GM18498 (cell line): ENCODE results near the gene C14orf93.

Source experiments
- ATAC-seq: cut with Tn5 transposase; IDR thresholded peaks from one replicate; pipeline ENCODE4 v1.9.1; 2021; ENCODE audit warnings: mild to moderate bottlenecking, moderate library complexity; ENCODE audit not compliant: unreplicated experiment

C14orf93 gene

GRCh38 chr14:23009939-23010726 lies at the start of gene C14orf93:
Gene C14orf93 (minus strand): TSS chr14:23010143. CDS start chr14:22999023, 11,120 bp downstream.
- ATAC-seq, result peak; percentile 42

GRCh38 chr14:23058654-23059504 lies 48.9 kb upstream of the C14orf93 start:
- no peak for ATAC-seq

GRCh38 chr14:23057757-23058653 lies 48.1 kb upstream of the C14orf93 start:
- peak; percentile 67 for ATAC-seq

DNA sequence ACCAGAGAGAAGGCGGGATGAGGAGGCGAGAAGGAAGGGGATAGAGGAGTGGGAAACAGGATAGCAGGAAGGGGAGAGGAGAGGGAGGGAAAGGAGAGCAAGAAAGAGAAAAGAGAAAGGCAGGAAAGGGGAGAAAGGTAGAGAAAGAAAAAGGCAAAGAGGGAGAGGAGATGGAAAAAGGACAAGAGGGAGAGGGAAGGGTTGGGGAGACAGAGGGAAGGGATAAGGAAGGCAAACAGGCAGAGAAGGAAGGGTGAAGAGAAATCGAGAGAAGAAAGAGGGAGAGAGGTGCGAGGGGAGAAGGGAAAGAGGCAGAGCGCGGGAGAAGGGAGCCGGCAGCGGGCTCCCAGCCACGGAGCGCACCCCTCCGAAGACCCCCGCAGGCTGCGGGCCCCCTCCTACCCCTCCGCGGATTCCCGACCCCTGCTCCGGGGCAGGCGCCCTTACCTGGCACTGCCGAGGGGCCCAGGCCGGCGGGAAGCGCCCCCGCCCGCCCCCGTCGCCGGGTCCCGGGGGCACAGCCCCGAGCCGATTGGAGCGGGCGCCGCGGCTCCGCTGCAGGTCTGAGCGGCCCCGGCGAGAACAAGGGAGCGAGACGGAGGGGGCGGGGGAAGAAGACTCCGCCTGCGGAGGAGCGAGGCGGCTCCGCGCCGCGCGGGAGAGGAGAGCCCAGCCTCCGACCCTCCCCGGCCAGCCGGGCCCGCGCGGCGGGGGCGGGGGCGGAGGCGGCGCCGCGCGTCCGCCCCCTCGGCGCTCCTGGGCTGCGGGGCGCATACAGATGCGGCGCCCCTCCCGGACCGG lies 47.2 kb upstream of the C14orf93 start, which contains the start of gene CDH24:
Gene CDH24, minus strand, starts transcription at position 565 of the 801 bp plus-strand sequence. CDS start 1,787 bp downstream, outside the sequence.
- ATAC-seq, result peak; percentile 63

- ATAC-seq, result peak; percentile 56
These were observed 46.4 kb upstream of the C14orf93 start for GRCh38 chr14:23056145-23056955.

GRCh38 chr14:23055621-23056144 lies 45.7 kb upstream of the C14orf93 start:
- ATAC-seq, result no peak

DNA sequence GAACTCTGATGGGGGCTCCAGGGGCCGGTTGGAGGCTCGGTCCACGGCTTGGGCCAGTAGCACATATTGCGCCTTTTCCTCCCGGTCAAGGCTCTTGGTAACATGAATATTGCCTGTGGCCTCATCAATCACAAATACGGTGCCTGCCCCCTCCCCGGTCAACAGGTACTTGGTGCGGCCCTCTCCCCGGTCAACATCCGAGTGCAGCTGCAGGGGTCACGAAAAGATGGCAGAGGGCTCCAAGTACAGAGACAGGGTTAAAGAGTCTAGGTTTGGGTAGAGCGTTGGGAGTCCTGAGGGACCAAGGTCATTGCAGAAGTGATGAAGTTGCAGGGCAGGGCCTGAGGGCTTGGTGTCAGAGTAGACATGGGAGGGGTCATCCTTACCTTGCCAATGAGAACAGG lies 45.2 kb upstream of the C14orf93 start:
- no peak for ATAC-seq

- ATAC-seq, result no peak
These were observed 44.3 kb upstream of the C14orf93 start for GRCh38 chr14:23054000-23054811.

DNA sequence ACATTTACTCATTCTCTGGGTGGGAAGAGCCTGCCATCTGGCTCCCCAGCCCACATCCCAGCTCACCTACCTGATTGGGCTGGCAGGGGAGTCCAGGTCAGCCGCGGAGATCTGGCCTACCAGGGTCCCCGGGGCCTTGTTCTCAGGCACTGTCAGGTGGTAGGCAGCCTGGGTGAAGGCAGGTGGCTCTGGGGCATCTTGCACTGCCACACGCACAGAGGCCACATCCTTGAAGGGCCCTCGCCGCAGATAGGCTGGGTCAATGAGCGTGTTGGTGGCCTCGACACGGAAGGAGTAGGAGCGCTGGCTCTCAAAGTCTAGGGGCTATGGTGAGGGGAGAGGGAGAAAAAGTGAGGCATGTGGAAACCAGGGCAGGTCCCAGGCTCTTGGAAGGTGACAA lies 43.5 kb upstream of the C14orf93 start:
- no peak for ATAC-seq

DNA sequence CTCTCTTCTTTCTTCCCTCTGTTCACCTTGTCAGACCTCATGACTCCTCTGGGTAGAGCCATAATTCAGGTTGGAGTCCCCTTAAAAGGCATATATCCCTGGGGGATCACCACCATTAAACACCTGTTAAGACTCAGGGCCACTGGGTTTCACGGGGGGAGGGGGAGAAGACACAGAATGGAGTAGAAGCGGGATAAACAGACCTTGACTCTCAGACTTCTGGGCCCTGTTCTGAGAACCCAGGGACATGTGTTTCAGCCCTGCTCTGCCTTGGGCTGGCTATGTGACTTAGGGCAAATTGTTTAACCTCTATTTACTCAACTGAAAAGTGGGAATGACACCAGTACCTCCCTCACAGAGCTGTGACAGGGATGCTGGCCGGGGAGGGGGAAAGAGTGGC lies 42.7 kb upstream of the C14orf93 start:
- ATAC-seq, result no peak

- ATAC-seq, result no peak
These were observed 42.3 kb upstream of the C14orf93 start for GRCh38 chr14:23052182-23052623.

GRCh38 chr14:23051141-23052057 lies 41.5 kb upstream of the C14orf93 start:
- no peak for ATAC-seq

GRCh38 chr14:23049011-23049410 lies 39.1 kb upstream of the C14orf93 start:
- no peak for ATAC-seq

GRCh38 chr14:23047751-23048693 lies 38.1 kb upstream of the C14orf93 start:
- ATAC-seq, result no peak

DNA sequence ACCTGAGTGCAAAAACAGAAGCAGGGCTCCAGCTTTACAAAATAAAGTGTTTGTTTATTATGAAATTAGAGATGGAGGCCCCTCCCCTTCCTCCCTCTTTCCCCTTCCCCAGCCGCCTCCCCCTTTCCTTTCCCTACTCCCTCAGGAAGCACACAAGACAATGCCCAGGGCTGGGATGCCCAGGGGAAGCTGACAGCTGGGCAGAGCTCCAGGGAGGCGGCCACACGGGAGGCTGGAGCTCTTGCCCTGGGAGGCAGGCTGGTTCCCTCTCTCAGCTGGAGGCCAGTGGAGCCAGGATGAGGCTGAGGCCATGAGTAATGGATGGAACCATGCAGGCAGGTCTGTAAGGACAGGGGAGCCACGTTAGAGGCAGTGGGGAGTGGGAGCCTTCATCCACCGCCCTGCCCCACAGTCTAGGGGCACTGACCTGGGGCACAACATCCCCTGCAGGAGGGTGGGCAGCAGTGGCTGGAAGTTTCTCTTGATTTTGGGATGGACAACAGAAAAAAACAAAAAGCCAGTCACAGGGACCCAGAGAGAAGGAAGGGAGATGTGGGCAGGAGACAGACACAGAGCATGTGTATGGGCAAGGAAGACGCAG lies 37.2 kb upstream of the C14orf93 start:
- no peak for ATAC-seq
